GF-D8 (cell line): Measurements from ENCODE around the gene PLCB1.

ENCODE experiments used
- DNase-seq: peaks from one replicate; lab custom pipeline; 2025; lab: John Stamatoyannopoulos, UW

PLCB1 gene

GRCh38 chr20:8246153-8246552 lies 114.1 kb downstream of the PLCB1 start:
- DNase-seq, result no peak

- DNase-seq, result no peak
Observed at GRCh38 chr20:8246716-8247115, 114.7 kb downstream of the PLCB1 start.

DNA sequence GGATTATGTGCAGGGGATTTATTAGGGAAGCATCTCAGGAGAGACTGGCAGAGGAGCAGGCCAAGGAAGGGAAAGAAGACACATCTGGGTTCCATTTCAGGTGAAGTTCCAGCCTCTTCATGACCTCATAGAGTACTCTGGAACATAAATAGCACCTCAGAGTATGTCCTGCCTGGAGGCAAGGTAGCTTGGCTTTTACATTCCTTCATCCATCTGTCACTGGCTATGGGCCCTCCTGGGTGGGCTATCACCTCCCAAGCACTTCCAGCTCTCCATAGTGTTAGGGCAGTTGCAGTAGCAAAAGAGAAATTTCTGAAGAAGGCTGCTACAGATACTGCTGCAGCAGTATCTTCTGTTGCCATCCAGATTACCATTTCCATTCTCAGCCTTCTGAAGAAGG lies 116.0 kb downstream of the PLCB1 start:
- no peak for DNase-seq

DNA sequence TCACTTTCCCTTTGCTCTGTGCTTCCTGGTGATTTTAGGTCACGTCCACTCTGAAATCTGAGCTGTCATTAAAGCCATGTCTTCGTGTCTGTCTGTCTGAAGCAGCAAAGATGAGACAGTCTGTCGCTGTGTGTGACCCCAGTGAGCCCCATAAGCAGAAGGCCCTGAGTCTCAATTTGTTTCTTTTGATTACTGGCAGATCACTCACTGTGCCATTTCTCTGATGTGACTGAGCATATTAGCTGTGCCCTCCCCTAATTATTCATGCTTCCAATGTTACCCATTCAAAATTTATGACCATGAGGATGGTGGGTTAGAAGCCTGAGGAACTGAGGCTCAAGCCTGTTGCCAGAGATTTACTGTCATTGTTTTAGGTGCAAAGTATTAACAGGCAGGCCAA lies 117.6 kb downstream of the PLCB1 start:
- DNase-seq, result no peak

GRCh38 chr20:8250539-8251200 lies 118.6 kb downstream of the PLCB1 start:
- no peak for DNase-seq

- no peak for DNase-seq
Observed at GRCh38 chr20:8251201-8251575, 119.1 kb downstream of the PLCB1 start.

DNA sequence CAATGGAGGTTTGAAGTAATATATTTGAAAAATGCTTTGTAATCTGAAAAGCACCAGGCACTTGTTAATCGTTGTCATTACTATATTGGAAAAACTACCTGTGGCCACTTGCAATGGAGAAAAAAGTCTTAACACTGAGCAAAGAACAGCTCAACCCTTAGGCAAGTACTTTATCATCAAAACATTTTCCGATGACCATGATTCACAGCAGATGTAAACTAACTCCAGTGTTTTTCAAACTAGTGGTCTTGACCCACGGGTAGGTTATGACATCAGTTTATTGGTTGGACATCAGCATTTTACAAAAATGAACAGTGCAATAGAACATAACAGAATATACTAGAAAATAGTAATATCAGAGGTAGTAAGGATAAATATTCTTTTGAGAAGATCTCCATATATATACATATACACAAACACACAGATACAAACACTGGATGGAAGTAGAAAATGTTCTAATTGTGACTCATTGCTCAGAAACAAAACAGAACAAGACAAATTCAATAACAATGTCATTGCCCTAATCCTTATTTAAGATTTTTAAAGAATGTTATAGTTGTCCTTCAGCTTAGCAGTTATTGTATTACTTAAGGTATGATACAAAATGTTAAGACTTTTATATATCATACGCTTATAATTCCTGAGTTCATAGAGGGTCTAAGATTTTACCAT lies 123.0 kb downstream of the PLCB1 start:
- DNase-seq, result no peak

GRCh38 chr20:8255945-8256632 lies 124.0 kb downstream of the PLCB1 start:
- DNase-seq, result no peak

DNA sequence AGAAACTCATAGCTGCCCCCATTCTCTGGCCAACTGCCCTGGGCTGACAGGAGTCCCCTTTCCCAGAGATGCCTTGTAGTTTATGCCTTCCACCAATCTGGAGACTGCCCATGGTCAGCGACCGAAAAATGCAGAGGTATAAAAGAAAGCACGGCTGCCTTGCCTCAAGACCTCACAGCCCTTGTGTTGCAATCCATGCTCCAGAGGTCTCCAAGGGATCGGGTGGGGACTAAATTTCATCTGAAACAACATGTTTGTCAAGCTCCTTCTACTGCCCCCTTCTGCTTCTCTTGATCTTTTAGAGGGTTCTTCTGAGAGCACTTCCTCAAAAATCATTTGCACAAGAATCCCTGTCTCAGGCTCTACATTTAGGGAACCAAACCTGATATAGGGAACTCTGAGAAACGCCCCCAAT lies 128.8 kb downstream of the PLCB1 start:
- DNase-seq, result no peak

DNA sequence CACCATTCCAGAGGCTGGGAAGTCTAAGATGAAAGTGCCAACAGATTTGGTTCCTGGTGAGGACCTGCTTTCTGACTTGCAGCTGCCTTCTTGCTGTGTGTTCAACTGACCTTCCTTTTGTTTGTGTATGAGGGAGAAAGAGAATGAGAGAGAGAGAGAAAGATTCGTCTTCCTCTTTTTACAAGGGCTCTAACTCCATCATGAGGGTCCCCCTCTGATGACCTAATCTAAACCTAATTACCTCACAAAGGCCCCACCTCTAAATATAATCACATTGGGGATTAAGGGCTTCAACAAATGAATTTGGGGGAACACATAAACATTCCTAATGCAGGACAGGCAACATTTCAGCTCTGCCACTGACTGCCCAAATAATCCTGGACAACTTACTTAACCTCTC lies 130.7 kb downstream of the PLCB1 start:
- DNase-seq, result no peak

- no peak for DNase-seq
Observed at GRCh38 chr20:8265588-8265987, 133.5 kb downstream of the PLCB1 start.

GRCh38 chr20:8267009-8267408 lies 134.9 kb downstream of the PLCB1 start:
- no peak for DNase-seq

DNA sequence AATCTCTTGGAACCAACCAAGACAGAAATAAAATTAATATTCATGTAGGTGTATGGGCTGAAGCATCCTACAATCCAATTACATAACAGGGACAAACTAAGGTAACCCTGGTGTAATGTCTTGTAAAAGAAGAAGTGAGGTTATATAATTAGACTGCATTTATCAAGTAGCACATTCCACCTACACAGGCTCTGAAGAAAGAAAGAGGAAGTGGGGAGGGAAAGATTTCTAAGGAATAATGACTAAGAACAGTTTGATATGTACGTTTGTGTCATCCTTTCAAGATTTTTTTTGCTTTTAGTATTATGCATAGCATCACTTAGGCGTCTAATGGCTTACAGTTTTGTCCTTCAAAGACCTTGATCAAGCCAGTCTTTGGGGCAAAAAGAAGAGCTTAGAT lies 139.7 kb downstream of the PLCB1 start:
- peak; percentile 62 for DNase-seq

GRCh38 chr20:8272766-8273165 lies 140.7 kb downstream of the PLCB1 start:
- peak; percentile 54 for DNase-seq

GRCh38 chr20:8284902-8285301 lies 152.8 kb downstream of the PLCB1 start:
- DNase-seq, result no peak

DNA sequence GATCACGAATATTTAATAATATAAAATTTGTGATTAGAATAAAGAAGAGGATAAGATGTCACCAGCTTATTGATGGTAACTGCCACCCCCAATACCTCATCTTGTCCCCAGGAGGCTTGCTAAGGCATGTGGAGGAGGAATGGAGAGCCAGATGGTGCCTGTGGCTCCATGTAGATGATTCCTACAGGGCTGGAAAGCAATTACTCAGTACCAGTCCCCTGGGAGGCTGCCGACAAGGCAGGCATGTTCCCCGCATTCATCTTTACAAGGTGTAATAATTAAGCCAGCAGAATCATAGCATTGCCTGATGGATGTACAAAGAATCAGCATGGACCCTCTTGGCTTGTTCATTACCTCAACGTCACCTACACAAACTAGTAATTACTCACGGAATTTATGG lies 155.3 kb downstream of the PLCB1 start:
- DNase-seq, result no peak

DNA sequence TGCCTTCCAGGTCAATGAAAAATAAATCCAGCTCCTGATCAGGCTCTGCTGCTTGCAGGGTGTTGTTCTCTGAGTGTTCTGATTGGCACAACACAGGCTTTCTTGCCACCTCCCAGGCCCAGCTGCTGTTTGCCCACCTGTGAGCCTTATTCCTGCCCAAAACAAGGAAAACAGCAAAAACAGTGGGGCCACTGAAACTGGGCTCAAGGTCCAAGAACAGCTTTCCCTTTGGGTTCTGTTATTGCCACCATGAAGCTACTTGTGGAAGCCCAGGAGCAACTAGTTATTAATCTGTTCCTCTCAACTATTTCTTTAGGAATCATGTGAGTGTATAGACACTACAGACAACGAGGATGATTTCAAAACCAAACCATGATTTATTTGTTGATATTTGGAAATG lies 159.1 kb downstream of the PLCB1 start:
- DNase-seq, result no peak

GRCh38 chr20:8291873-8292272 lies 159.8 kb downstream of the PLCB1 start:
- DNase-seq, result no peak

DNA sequence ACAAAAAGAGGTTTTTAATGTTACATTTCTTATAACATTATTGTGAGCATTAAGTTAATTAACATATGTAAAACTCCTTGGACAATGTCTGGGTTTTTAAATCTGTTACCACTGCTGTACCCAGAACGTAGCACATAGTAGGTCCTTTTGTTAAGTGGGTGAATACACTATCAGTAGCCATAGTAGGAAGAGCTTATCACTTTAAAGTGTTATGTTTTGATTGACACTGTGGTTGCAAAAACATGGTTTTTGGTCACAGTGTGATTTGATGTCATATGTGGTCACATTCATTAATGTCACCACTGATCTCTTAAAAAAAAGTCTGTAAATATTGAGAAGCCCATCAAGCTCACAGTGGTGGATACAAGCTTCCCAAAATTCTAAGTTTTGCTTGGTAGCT lies 160.7 kb downstream of the PLCB1 start:
- no peak for DNase-seq

- DNase-seq, result no peak
Observed at GRCh38 chr20:8293750-8294149, 161.7 kb downstream of the PLCB1 start.

DNA sequence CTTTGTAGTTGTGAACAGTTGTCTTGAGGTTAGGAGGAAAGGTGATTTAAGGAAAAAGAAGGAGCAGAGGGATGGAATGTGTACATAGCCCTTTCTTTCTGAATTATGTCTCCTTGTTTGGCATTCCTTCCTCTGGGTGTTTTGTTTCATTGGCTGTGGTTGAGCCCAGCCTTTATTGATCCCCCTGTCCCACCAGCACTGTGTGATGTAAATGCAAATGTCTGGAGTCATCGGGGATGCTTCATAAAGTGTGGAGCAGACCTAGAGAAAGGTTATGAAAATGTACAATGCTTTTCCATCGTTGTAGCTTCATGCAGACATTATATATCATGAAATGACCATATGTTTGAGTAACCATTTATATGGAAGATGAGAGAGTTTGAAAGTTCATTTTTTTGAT lies 164.5 kb downstream of the PLCB1 start:
- DNase-seq, result no peak

DNA sequence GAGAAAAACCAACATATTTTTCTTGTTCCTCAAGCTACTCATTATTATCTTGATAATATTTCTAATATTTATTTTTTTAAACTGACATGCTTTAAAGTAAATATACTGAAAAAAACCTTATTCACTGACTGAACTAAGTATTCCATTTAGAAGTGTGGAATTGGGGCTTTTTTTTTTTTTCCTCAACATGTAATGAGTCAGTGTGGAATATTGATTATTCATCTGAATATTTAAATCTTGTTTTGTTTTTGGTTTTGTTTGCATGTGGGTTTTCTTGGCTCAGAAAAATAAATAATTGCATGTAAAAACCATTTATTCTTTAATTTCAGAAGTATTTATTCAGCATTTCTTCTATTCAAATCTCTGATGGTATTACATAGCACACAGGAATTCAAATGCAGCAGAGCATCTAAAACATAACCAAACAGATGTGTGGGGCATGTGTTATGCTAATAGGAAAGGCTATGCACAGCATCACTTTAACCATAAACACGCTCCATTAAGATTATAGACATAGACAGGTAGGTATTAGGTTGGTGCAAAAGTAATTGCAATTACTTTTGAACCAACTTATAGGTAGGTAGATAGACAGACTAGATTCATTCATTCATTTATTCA lies 166.5 kb downstream of the PLCB1 start:
- DNase-seq, result no peak

DNA sequence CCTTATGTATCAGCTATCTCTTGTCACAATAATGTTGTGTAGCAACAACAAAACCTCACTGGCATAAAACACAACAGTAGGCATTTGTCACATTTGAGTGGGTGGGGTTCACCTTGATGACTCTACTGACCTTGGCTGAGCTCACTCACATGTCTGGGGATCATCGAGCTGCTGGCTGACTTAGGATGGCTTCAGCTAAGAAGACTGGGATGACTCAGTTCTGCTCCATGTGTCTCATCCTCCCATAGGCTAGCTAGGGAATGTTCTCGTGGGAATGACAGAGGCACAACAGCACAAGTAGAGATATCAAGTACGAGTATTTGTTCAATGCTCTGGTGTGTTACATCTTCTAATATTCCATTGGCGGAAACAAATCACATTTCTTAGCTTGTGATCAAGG lies 167.9 kb downstream of the PLCB1 start:
- DNase-seq, result no peak
